Prostate gland (tissue), 2 donors: ENCODE results near the gene MYH9.

Experiments
- POLR2A ChIP-seq: fragments of 450-650 bp; IDR thresholded peaks from one replicate; pipeline ENCODE4 v1.6.1; 2016; ENCODE audit warnings: antibody characterized with exemption, mild to moderate bottlenecking
- POLR2AphosphoS5 ChIP-seq: sonication (generic); formaldehyde crosslinking; IDR thresholded peaks from one replicate; pipeline ENCODE4 v1.6.1; 2017; ENCODE audit warnings: antibody characterized with exemption
- TF ChIP-seq, protein P1 (sequence below), 4 experiments: fragments of 200-600 bp in 2 of 4; fragments of 450-650 bp in 2 of 4; sonication (generic) in 2 of 4; IDR thresholded peaks; 1 replicate in 3 of 4; 2 replicates in 1 of 4; pipeline ENCODE4 v1.5.1; 2016 to 2019; ENCODE audit warnings: antibody characterized with exemption in 4 of 4, mild to moderate bottlenecking in 2 of 4, moderate library complexity in 2 of 4

- TF ChIP-seq POLR2A (no peak), POLR2AphosphoS5 (no peak)
- TF ChIP-seq, protein P1, sequence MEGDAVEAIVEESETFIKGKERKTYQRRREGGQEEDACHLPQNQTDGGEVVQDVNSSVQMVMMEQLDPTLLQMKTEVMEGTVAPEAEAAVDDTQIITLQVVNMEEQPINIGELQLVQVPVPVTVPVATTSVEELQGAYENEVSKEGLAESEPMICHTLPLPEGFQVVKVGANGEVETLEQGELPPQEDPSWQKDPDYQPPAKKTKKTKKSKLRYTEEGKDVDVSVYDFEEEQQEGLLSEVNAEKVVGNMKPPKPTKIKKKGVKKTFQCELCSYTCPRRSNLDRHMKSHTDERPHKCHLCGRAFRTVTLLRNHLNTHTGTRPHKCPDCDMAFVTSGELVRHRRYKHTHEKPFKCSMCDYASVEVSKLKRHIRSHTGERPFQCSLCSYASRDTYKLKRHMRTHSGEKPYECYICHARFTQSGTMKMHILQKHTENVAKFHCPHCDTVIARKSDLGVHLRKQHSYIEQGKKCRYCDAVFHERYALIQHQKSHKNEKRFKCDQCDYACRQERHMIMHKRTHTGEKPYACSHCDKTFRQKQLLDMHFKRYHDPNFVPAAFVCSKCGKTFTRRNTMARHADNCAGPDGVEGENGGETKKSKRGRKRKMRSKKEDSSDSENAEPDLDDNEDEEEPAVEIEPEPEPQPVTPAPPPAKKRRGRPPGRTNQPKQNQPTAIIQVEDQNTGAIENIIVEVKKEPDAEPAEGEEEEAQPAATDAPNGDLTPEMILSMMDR (IDR thresholded peaks at IDR 0.05), result no peak
Measured at GRCh38 chr22:36315325-36315724, 72.4 kb downstream of the MYH9 start.
